Stimulated activated CD4-positive, alpha-beta T cell treated with anti-CD3 and anti-CD28 coated beads, Interleukin-2, amount 100 ng/mL, for 24 hours (primary cell): ENCODE data around the gene VRK1.
"Not testable (repeated sequence)": the region's sequence is repeated elsewhere in the genome, so short reads cannot be mapped to it uniquely, and the experiment has no call there.

Source experiments
- DNase-seq, 2 donors: peaks; one replicate each; pipeline ENCODE4 v3.0.0-alpha.2; 2020

Gene VRK1

DNA sequence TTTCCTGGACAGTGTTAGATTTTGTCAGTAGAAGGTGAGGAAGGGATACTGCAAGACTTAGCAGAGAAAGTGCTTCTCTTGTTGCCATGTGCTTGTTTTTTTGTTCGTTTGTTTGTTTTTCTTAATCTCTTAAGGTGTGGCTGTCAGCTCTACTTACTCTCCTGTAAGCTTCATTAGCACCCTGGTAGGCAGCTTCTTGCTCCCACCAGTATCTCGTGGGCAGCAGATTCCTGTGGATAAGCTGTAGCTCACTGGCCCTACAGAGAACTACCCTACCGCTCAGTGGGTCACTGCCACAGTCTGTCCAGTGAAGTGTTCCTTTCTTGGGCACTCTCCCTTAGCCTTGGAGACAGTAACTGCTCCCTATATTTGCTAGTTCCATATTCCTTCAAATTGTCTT is 30.1 kb downstream of the VRK1 start:
- no peak for DNase-seq

DNA sequence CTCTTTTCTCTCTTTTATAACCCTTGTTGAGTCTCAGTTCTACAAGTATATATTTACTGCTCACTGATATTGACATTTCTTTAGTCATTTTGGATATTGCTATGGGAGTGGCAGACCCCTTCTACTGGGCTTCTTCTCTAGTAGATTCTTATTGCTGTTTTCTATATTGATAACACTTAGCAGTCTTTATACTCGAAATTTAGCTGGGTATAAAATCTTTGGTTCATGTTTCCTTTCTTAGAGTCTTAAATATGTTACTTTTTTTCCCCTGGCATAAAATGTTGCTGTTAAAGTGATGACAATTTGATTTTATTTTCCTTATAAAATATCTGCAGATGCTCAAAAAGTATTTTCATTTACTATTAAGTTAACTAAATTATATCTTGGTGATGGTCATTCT is 32.6 kb downstream of the VRK1 start:
- DNase-seq = no peak

DNA sequence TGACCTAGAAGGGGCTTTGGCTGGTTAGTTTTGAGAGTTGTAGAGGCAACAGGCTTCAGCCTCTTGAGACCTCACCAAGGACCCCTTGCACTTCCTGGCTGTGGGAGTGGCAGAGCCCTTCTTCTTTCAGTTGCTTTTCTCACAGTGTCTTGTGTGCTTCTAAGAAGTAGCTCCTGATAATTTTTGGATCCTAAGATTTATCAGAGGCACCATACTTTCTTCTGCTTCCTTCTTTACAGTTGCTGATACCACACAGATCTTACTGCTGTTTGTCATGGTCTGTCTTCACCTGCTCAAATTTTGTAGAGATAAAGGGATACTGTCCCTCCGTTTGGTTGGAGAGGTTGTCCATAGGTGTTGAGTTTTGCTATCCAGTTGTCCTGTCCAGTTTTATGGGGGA is 33.8 kb downstream of the VRK1 start:
- DNase-seq = no peak

DNA sequence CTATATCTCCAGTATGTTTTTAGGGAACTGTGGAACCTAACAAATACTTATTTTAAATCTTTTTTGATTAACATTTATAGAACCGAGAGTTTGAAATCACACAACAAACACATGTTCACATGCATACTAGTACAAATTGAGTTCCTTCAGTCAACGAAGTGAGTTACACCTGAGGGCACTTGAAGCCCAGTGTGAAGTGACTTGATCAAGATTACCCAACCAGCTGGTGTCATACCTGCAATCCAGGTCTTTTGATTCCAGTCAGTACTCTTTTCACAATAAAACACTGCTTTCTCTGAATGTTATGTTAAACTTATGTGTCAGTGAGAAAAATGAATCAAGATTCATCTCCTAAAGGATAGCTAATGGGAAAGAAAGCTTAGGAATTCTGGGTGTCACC is 35.2 kb downstream of the VRK1 start:
- no peak for DNase-seq

DNA sequence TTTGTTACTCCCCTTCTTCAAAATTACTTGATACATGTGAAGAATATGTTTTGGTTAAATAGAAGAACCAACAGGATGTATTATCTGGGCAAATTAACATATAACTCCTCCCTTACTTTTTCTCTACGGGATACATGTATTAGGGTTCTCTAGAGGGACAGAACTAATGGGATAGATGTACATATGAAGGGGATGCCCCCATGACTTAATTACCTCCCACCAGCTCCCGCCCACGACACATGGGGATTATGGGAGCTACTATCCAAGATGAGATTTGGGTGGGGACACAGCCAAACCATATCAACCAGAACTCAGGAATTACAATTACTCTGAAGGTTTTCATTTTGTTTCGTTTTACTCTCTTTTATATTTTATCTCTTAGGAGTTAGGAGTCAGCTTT is 41.3 kb downstream of the VRK1 start:
- DNase-seq = no peak

DNA sequence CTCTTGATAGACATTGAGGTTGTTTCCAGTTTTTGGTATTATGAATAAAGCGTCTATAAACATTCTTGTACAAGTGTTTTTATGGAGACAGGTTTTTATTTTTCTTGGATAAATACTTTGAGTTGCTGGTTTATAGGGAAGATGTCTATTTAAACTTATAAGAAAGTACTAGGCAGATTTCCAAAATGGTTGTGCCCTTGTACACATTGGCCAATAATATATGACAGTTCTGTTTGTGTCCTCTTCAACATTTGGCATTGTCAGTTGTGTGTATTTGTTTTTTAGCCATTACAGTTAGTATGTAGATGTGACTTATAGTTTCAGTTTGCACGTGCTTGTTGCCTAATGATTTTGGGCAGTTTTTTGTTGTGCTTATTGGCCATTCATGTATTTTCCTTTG is 42.1 kb downstream of the VRK1 start:
- DNase-seq = no peak

DNA sequence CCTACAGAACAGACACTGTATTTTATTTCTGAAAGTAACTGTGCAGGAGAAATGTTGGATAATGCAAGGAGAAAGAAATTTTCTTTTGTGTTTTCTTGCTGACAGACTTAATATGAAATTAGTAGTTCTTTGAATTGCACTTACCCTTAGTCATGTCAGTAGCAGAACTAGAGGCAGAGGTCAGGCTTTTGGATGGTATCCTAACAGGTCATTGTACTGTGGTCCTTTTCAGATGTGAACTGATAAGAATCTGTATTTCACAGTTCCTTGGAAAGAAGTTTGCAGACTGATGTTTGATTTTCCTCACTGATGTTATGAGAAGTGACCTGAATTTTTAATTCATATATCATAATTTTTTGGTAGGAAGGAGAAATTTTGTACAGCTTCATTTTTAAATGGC is 46.0 kb downstream of the VRK1 start:
- DNase-seq = no peak

DNA sequence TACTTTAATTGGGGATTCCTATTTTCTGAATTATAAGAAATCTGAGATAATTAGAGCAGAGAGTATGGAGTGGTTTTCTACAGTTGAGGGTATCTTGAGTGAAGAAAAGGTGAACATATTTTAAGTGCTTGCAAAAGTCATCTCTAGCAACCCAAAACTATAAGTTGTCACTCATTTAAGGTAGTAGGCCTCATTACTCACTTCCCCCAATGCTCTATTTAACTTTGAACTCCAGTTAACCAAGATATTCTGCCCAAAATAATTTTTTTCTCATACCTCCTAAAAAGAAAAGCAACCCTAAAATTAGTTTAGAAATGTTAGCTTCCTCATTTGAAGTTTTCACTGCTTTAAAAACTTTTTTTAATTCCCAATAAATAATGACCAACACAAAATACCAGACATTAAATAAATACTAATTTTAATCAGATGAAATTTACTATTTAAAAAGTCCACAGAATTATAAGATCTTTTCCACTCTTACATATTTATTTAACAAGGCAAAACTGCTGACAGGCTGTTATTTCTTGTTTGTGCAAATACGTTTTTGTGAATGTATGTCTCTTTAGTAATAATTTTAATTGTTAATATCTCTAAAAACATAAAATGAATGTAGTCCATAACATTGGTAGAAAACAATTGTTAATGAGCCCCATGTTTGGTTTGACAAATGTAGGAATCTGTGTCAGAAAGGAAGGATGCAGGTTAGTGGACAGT is 47.8 kb downstream of the VRK1 start:
- no peak for DNase-seq

DNA sequence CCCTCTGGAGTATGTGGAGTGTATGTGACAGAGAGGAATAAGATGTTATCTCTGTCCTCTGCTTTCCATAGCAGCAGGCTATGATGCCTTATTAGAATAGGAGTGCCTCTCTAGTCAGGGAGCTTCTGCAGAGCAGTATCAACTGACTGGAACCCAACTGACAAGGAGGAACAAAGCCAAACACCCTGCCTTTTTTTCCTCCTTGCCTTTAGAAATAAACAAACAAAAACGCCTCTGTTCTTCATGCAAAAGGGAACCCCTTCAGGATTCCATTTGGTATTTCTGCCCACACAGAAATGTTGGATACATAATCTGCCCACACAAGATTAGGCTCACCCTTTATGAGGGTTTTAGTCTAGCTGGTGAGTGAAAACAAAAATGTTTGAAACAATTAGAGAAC is 50.3 kb downstream of the VRK1 start:
- no peak for DNase-seq

DNA sequence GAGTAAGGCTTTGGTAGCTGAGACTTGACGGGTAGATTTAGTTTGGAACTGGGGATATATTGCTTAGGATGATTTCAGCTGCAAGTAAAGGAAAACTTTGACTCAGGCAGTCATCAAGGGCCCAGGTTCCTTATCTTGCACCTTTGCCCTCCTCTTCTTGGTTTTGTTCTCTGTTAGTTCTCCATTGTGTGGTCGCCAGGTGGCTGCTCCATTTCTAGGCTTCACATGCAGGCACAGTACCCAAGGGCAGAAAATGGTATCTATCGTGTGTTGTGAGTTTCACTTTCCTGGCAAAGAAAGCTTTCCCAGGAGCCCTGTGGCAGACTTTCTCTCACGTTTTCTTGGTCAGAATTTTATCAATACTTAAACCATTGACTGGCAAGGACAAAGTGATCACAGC is 50.8 kb downstream of the VRK1 start:
- DNase-seq = no peak

DNA sequence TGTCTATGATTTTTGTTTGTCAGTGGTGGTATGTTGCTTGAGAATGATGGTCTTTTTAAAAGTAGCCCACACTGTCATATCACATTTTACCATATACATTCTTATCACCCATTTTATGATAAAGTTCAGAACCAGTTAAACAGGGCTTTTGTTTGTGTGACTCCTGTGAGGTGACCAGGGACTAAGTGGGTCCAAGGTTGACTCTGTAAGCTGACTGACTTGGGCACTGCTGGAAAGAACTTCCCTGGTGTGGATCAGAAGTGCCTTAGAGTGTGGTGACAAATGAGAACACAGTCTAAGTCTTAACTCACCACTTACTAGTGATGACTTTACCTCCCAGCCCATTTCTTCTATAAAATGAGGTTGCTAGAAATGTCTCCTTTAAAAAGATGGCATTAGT is 52.6 kb downstream of the VRK1 start:
- DNase-seq = no peak

DNA sequence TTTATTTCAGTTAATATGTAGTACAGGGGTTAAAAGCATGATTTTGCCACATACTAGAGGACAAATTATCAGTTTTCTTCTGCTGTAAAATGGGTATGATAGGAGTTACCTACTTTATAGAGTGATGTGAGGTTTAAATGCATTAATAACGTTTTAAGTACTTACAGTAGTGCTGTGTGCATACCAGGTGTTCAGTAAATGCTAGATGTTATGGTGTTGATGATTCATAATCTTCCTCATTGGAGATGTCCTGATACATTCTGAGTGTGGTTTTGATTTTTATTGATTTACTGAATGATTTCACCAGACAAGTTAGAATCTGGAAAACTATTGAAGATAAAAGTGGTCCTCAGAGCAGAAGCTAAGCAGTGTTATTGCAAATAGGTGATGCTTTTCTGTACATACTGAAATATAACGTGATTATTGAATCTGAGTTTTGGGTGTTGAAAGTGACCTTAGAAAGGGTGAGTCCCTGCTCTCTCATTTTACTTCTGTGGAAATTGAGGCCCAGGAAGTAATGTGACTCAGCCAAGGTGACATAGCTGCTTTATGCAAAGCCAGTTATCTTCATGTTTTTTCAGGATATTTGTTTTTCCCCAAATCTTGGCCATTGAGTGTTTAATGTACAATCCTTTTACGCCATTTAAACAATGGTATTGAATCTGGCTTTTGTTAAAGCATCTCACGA is 54.7 kb downstream of the VRK1 start:
- DNase-seq = no peak

DNA sequence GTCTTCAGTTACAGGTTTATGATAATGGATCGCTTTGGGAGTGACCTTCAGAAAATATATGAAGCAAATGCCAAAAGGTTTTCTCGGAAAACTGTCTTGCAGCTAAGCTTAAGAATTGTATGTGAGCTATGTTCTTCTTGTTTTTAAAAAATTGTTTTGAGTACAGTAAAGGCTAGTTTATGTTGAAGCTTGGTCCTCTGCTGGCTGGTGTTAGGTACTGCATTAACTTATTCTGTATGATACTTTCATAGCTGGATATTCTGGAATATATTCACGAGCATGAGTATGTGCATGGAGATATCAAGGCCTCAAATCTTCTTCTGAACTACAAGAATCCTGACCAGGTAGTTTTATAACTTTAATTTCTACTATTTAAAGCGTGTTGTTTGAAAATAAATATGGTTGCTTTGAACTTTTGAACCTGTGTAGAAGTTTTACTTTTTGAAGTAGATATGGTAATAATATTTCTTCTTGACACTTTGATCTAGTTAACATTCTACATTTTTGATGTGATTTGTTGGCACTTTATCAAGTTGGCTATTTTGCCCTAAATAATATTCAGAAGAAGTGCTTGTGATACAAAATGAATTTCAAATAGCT is 55.7 kb downstream of the VRK1 start:
- no peak for DNase-seq

DNA sequence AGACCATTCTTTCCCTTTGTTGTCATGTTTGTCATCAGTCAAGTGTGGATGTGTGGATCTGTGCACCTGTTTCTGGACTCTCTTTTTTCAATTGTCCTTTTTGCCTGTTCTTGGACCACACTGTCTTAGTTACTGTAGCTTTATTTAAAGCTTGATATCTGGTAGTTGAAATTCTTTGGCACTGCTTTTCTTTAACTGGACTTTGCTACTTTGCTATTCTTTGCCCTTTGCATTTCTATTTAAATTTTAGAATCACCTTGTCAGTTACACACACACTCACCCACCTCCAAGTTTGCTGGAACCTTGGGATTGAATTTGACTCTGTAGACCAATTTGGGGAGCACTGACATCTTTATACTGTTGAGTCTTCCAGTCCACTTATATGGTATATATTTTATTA is 61.5 kb downstream of the VRK1 start:
- DNase-seq = no peak

DNA sequence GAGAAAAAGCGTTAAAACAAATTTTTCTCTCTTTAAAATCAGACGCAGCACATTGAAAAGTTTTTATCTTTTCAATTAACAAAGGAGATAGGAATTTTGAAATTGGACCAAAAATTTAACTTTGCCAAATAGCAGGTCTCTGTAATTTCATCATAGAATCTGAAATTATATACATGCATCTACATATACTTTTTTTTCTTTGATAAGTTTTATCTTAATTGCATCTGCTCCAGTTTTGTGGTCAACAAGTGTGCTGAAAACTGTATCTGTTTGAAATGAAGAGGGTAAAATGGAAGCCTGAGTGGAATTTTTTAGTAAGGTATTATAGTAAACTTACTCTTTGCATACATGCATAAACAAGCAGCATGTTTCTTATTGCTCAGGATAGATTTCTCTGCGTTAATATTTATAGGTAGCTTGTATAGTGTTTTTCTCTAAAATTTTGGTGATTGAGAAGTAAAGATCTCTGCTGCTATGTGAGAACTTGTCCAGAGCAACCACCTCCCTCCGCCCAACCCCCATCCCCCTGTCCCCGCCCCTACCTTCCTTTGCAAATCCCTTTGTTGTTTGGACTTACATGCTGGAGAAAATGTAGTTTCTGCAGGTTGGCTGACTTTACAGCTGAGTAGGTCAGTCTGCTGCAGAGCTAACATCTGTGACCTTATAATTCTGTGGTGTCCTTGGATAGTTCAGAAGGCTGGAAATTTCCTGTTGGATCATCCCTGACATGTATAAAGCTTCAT is 64.6 kb downstream of the VRK1 start:
- no peak for DNase-seq

DNA sequence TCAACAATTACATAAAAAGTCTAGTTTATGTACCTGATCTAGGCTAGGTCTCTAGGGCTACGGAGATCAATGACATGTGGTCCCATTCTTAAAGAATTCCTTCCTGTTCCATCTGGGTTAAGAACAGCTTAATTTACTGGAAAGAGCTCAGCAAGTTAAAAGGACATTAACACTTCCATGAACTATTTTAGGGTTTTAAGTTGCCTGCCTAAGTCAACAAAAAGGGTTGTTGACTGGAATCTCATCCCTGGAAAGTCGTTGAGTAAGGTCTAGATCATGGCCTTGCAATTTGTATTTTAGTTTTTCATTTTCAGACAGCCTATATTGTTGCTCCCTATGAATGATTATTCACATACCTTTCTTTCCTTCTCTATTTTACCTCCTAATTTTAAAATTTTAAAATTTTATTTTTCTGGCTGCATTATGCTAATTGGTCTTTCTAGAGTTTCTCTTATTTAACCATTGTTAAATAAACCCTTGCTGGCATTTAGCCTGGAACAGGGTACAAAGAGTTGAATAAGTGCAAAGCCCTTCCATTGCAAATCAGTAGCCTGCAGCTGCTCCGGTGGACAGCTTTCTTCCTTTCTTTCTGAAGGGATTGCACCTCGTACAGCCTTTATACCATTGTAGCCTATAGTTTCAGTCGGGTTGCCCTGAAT is 66.3 kb downstream of the VRK1 start:
- DNase-seq = no peak

DNA sequence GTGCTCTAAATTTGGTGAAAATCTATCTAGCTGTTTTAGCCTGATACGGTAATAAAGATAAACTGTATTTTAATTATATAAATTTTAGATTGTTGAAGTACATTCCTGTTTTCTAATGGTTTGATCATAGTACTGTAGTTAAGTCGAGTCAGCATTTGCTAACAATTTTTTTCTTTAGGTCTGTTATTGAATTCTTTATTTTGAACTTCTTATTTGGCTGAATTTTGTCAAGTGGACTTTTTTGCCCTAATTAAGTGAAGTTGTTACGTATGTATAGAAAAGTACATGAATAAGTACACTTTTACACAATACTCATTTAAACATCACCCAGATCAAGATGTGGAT is 66.8 kb downstream of the VRK1 start:
- no peak for DNase-seq

DNA sequence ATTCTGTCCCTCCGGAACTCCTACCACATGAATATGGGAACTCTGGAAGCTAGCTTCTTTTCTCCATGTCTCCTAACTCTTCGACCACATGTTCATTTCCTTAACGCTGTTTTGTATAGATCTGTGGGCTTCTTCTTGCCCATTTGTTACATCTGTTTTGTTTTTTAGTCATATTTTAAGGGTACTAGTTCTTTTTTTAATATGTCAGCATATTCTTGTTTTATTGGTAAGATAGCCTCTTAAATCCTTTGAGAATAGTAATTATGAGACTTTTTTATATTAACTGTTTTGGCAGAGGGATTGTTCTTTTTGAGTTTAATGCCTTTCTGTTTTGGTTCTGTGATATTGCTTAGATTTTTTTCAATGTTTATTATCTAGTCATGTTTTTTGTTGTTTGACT is 70.5 kb downstream of the VRK1 start:
- DNase-seq = no peak

DNA sequence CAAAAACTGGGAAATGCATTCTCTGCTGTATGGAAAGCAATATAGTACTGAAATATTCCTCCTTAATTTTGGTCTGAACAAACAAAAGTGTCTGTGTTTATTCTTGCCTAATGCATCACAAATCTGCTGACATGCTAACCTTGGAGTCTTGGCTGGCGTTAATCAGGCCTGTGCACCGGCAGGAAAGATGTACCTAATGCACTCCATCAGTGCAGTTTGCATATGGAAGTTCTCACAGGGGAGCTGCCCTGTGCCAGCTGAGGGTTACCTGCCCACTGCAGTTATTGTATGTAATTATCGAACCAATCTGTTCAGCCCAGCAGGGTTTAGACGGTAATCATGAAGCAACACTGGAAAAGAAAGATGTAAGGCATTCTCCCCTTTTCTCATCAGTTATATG is 76.9 kb downstream of the VRK1 start:
- no peak for DNase-seq

DNA sequence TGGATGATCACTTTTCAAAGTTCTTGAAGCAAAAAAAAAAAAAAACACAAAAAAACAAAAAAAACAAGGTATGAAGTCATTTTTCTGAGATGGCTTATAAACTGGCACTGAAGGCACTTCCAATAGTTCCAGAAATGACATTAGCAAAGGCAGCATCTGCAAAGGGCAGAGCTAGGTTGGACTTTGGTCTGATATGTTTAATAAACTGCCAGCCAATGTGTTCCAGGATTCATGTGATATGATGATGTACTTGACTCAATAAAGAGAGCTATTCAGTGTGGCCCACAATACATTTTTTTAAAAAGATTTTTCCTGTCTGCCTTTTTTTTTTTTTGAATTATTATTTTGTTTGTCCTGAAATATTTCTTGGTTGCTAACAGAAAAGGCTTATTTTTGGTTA is 79.6 kb downstream of the VRK1 start:
- no peak for DNase-seq

DNA sequence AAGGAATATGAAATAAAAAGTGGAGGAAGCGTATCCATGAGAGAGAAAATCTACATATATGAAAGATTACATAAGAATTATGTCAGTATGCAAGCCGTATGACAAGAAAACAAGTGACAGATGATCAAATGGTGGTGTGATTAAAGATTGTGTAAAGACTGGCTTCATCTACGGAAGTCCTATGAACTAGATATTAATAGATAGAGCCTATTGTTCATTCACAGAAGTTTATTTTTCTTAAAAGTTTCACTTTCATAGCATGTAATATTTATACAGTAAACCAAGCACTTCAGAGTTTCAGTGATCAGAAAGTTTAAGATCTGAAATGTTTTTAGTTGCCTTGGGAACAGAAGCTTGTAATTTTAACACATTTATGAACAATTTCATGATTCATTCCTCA is 84.5 kb downstream of the VRK1 start:
- DNase-seq = no peak

DNA sequence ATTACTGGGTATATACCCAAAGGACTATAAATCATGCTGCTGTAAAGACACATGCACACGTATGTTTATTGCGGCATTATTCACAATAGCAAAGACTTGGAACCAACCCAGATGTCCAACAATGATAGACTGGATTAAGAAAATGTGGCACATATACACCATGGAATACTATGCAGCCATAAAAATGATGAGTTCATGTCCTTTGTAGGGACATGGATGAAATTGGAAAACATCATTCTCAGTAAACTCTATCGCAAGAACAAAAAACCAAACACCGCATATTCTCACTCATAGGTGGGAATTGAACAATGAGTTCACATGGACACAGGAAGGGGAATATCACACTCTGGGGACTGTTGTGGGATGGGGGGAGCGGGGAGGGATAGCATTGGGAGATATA is 86.8 kb downstream of the VRK1 start:
- not testable (repeated sequence) for DNase-seq

DNA sequence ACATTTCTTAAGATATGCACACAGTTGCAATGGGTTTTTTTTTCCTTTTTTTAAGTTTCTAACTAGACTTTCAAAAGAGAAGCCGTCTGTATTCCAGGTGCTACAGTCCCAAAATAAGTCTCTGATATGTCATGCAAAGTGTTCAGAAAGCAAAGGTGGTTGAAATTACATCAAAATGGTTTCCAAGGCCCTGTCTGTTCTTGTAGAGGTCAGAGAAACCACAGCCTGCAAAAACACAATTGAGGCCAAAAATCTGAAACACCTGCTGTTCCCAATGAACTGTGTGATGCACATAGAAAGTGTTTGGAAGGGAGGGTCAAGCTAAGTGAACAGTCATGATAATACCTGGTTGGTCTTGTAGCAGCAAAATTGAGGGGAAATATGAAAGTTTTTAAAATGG is 91.0 kb downstream of the VRK1 start:
- DNase-seq = no peak

DNA sequence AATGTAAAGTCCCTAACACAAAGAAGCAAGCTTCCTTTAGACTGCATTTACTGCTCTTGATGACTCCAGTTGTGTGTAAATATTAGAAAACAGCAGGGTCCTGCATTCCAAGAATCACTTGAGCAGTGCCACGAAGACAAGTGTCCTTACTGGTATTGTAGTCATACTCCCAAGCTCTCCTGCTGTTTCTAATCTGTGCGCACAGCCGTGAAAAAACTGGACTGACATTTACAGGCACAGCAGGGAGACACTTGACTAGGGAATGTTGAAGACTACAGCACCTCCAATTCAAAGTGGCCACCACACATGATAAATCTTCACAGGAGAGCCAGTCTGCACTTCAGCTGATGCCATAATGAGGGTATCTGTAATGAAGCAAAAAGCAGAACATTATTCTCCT is 91.4 kb downstream of the VRK1 start:
- DNase-seq = no peak
